A549 treated with Mapracorat at 1 μM for 4 hours (cell line): ENCODE data around the gene GCDH. TPM values are rescaled to one million over a fixed set of nuclear protein-coding genes. Genes with fewer than 3 reads are reported as not detected.

Experiments used
- total RNA-seq: library from RNA; stranded (reverse); fragments of 200-300 nt; extraction: Qiagen RNA extraction; gene quantifications from 5 replicates; pipeline ENCODE4 v1.2.3, GENCODE V29; 2022

The GCDH gene
- total RNA-seq: 8.7 to 10.3 TPM (median 9.7 TPM) in 5 replicates

DNA sequence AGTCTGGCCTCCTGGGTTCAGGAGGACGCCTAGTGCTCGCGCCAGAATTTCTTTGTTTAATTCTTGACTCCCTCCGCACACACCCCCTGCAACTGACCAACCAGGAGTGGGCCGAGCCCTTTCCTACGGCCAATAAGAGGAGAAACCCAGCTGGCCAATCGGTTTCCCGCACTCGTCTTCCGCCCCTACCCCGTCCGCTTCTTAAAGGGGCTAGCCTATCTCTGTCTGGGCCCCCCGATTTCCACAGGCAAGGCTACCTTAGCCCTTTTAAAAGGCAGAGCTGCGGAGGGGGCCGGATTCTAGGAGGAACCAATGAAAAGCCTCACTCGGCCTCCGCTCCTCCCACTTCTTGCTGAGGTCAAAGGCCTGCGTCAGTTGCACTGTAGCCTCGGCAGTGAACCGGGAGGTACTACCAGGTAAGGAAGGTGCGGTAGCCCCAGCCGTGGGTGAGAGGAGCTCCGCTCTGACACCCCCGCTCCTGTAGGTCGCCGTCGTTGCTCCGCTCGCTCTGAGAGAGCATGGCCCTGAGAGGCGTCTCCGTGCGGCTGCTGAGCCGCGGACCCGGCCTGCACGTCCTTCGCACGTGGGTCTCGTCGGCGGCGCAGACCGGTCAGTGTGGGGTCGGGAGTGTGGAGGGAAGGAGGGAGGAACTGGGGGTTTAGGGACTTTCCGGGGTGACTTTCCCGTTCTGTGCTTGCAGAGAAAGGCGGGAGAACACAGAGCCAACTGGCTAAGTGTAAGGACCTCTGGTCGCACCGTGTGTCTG is at the start of gene GCDH:
GCDH (plus strand) TSS at position 374 of the 766 bp plus-strand sequence; CDS start at position 519, 145 bp downstream.

GRCh38 chr19:12881172-12881808 is 9.7 kb upstream of the GCDH start, which contains the start of gene DNASE2:
Gene DNASE2, minus strand, starts transcription at chr19:12881449. Its CDS starts 74 bp downstream, at chr19:12881375.

GRCh38 chr19:12886969-12887747 is 3.8 kb upstream of the GCDH start, which contains the start of gene KLF1:
Gene KLF1, minus strand, starts transcription at chr19:12887201. Its CDS starts 61 bp downstream, at chr19:12887140.

GRCh38 chr19:12933287-12934072 is 42.5 kb downstream of the GCDH start, which contains the start of gene FARSA:
Gene FARSA, minus strand, starts transcription at chr19:12933711. Its CDS starts 15 bp downstream, at chr19:12933696.

DNA sequence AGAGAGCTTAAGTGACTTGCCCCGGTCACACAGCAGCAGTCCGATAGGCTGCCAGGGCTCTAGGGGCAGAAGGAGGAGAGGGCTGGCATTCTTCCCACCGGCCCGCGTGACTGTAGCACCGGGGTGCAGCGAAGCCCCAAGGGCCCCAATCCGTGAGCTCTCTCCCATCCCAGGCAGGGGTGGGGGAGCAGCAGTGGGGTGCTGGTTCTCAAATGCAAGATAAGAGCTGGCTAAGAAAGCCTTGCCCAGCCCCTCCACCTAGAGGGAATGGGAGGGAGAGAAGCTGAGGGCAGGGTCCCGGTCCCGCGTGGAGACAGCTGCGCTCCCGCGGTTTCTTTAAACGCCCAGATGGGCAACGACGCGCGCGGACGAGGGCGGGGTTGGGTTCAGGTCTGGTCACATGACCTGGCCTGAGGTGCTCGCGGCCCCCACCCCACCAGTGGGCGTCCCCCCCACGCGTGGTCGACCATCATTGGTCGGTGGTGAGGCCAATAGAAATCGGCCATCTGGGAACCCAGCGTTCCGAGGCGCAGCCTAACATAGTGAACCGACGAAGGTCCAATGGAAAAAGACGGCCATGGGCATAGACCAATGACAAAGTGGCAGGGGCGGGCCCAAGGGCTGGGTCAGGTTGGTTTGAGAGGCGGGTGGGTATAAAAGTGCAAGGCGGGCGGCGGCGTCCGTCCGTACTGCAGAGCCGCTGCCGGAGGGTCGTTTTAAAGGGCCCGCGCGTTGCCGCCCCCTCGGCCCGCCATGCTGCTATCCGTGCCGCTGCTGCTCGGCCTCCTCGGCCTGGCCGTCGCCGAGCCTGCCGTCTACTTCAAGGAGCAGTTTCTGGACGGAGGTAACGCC is 47.2 kb downstream of the GCDH start, which contains the start of gene CALR:
CALR (plus strand) TSS at position 683 of the 852 bp plus-strand sequence; CDS start at position 754, 71 bp downstream.

GRCh38 chr19:12945479-12946091 is 54.6 kb downstream of the GCDH start, which contains the start of gene RAD23A:
Gene RAD23A, plus strand, starts transcription at chr19:12945862. Its CDS starts 87 bp downstream, at chr19:12945949.

Other genes starting within 250 kb of the GCDH start
- 15.8 to 20.2 TPM (median 19.2 TPM) in 5 replicates for gene MAN2B1, start 224.4 kb upstream of the GCDH start, total RNA-seq
- gene WDR83, start 224.4 kb upstream of the GCDH start, total RNA-seq: 8.6 to 11.4 TPM (median 9.1 TPM) in 5 replicates
- 34.7 to 50.4 TPM (median 49.3 TPM) in 5 replicates for gene DHPS, start 209.3 kb upstream of the GCDH start, total RNA-seq
- gene GNG14, start 203.2 kb upstream of the GCDH start, total RNA-seq: not detected in 5 replicates
- gene FBXW9, start 194.5 kb upstream of the GCDH start, total RNA-seq: 9.1 to 14.4 TPM (median 12.9 TPM) in 5 replicates
- gene TNPO2, start 167.2 kb upstream of the GCDH start, total RNA-seq: 24.4 to 36.5 TPM (median 34.0 TPM) in 5 replicates
- 151 to 217 TPM (median 202 TPM) in 5 replicates for gene TRIR, start 156.5 kb upstream of the GCDH start, total RNA-seq
- gene GET3, start 153.7 kb upstream of the GCDH start, total RNA-seq: 78.1 to 102 TPM (median 96.8 TPM) in 5 replicates
- 1.5 to 2.3 TPM (median 1.8 TPM) in 5 replicates for gene BEST2, start 139.4 kb upstream of the GCDH start, total RNA-seq
- 9.6 to 11.8 TPM (median 10.1 TPM) in 5 replicates for gene HOOK2, start 115.6 kb upstream of the GCDH start, total RNA-seq
- 115 to 209 TPM (median 173 TPM) in 5 replicates for gene JUNB, start 99.7 kb upstream of the GCDH start, total RNA-seq
- gene PRDX2, start 89.4 kb upstream of the GCDH start, total RNA-seq: 0.33 to 0.87 TPM (median 0.68 TPM) in 4 of 5 replicates, not detected in the other
- 7.7 to 15.0 TPM (median 11.7 TPM) in 4 of 5 replicates, not detected in the other for gene THSD8, start 89.1 kb upstream of the GCDH start, total RNA-seq
- gene RNASEH2A, start 84.6 kb upstream of the GCDH start, total RNA-seq: 39.1 to 48.3 TPM (median 46.8 TPM) in 5 replicates
- gene RTBDN, start 56.6 kb upstream of the GCDH start, total RNA-seq: 0.22 to 0.48 TPM (median 0.33 TPM) in 3 of 5 replicates, not detected in the others
- 1.4 to 2.6 TPM (median 1.9 TPM) in 5 replicates for gene MAST1, start 52.6 kb upstream of the GCDH start, total RNA-seq
- 26.6 to 32.2 TPM (median 29.9 TPM) in 5 replicates for gene DNASE2, start 9.7 kb upstream of the GCDH start, total RNA-seq
- gene KLF1, start 4.0 kb upstream of the GCDH start, total RNA-seq: 0.10 TPM in 1 of 5 replicates, not detected in the others
- 0.42 to 0.75 TPM (median 0.58 TPM) in 5 replicates for gene SYCE2, start 28.1 kb downstream of the GCDH start, total RNA-seq
- gene FARSA, start 42.6 kb downstream of the GCDH start, total RNA-seq: 59.9 to 78.1 TPM (median 68.9 TPM) in 5 replicates
- gene CALR, start 47.4 kb downstream of the GCDH start, total RNA-seq: 493 to 527 TPM (median 508 TPM) in 5 replicates
- 69.3 to 81.9 TPM (median 80.5 TPM) in 5 replicates for gene RAD23A, start 54.7 kb downstream of the GCDH start, total RNA-seq
- gene GADD45GIP1, start 66.1 kb downstream of the GCDH start, total RNA-seq: 31.0 to 58.2 TPM (median 54.0 TPM) in 5 replicates
- gene DAND5, start 78.4 kb downstream of the GCDH start, total RNA-seq: 0.09 to 0.12 TPM in 2 of 5 replicates, not detected in the others
- 2.5 to 4.3 TPM (median 3.8 TPM) in 5 replicates for gene NFIX, start 104.3 kb downstream of the GCDH start, total RNA-seq
- gene LYL1, start 211.7 kb downstream of the GCDH start, total RNA-seq: 0.42 to 1.3 TPM (median 0.85 TPM) in 5 replicates
- 33.9 to 40.4 TPM (median 38.2 TPM) in 5 replicates for gene TRMT1, start 225.6 kb downstream of the GCDH start, total RNA-seq
- 29.8 to 44.8 TPM (median 38.0 TPM) in 5 replicates for gene NACC1, start 227.1 kb downstream of the GCDH start, total RNA-seq